Liver (tissue), 9 donors: Measurements from ENCODE around the gene FAXDC2. TPM values are rescaled to one million over a fixed set of nuclear protein-coding genes. Genes with fewer than 3 reads are reported as not detected.

ENCODE experiments used
- DNase-seq: peaks from one replicate; pipeline ENCODE4 v3.0.0-alpha.2; 2017; ENCODE audit warnings: low spot score
- H3K27ac ChIP-seq, 2 donors: one replicate each; pipeline ENCODE4 v1.7.0; 2013; ENCODE audit warnings: inconsistent platforms in 2 of 2, low read length in 2 of 2, control low read depth in 1 of 2, low read depth in 1 of 2, mild to moderate bottlenecking in 1 of 2
- H3K27me3 ChIP-seq, 4 donors: one replicate each; pipeline versions ENCODE4 v1.6.1 to v1.7.0; 2013; ENCODE audit warnings: low read length in 3 of 4, inconsistent platforms in 1 of 4, mild to moderate bottlenecking in 1 of 4, moderate library complexity in 1 of 4; ENCODE audit not compliant: control insufficient read depth in 4 of 4, insufficient read depth in 4 of 4
- H3K36me3 ChIP-seq, 4 donors: one replicate each; pipeline versions ENCODE4 v1.6.1 to v1.7.0; 2013; ENCODE audit warnings: low read length in 3 of 4, mild to moderate bottlenecking in 3 of 4, low read depth in 1 of 4, moderate library complexity in 1 of 4; ENCODE audit not compliant: control insufficient read depth in 4 of 4, insufficient read depth in 3 of 4
- H3K4me1 ChIP-seq, 4 donors: one replicate each; pipeline versions ENCODE4 v1.6.1 to v1.7.0; 2013; ENCODE audit warnings: low read length in 3 of 4, mild to moderate bottlenecking in 3 of 4, moderate library complexity in 1 of 4; ENCODE audit not compliant: control insufficient read depth in 4 of 4, insufficient read depth in 4 of 4
- H3K4me3 ChIP-seq, 3 donors: one replicate each; pipeline versions ENCODE4 v1.6.1 to v1.7.0; 2013; ENCODE audit warnings: low read length in 3 of 3, control low read depth in 1 of 3, low read depth in 1 of 3, mild to moderate bottlenecking in 1 of 3
- H3K9ac ChIP-seq, 2 donors: one replicate each; pipeline ENCODE4 v1.7.0; 2013; ENCODE audit warnings: low read length in 2 of 2, mild to moderate bottlenecking in 2 of 2, moderate library complexity in 2 of 2, control low read depth in 1 of 2, low read depth in 1 of 2
- H3K9me3 ChIP-seq, 4 donors: one replicate each; pipeline versions ENCODE4 v1.6.1 to v1.7.0; 2013; ENCODE audit warnings: low read length in 3 of 4; ENCODE audit not compliant: control insufficient read depth in 4 of 4
- ATF3 ChIP-seq: IDR thresholded peaks from 2 replicates; pipeline ENCODE4 v1.6.1; 2016; ENCODE audit warnings: antibody characterized with exemption
- CTCF ChIP-seq: fragments of 150-350 bp; IDR thresholded peaks from 2 replicates; pipeline ENCODE4 v1.5.1; 2017; ENCODE audit warnings: improper control_type of control experiment, low read depth, low read length; ENCODE audit not compliant: missing input control
- EGR1 ChIP-seq, 2 donors: IDR thresholded peaks; 2 replicates each; pipeline ENCODE4 v1.6.1; 2016 to 2018; ENCODE audit warnings: antibody characterized with exemption in 2 of 2, low read depth in 2 of 2
- FOXA1 ChIP-seq: IDR thresholded peaks from 2 replicates; pipeline ENCODE4 v1.6.1; 2016; ENCODE audit warnings: antibody characterized with exemption
- FOXA2 ChIP-seq: IDR thresholded peaks from 2 replicates; pipeline ENCODE4 v1.6.1; 2016; ENCODE audit warnings: antibody characterized with exemption
- GABPA ChIP-seq, 2 donors: IDR thresholded peaks in 1 of 2; conservative IDR thresholded peaks in 1 of 2; 2 replicates each; pipeline ENCODE4 v1.6.1; 2016; ENCODE audit warnings: antibody characterized with exemption in 2 of 2, mild to moderate bottlenecking in 1 of 2, moderate library complexity in 1 of 2
- HNF4A ChIP-seq, 2 donors: conservative IDR thresholded peaks; 2 replicates each; pipeline ENCODE4 v1.6.1; 2016; ENCODE audit warnings: antibody characterized with exemption in 2 of 2, mild to moderate bottlenecking in 2 of 2
- HNF4G ChIP-seq: IDR thresholded peaks from 2 replicates; pipeline ENCODE4 v1.6.1; 2016; ENCODE audit warnings: antibody characterized with exemption
- JUND ChIP-seq, 2 donors: IDR thresholded peaks; 2 replicates each; pipeline ENCODE4 v1.6.1; 2016; ENCODE audit warnings: antibody characterized with exemption in 2 of 2
- NR2F2 ChIP-seq: IDR thresholded peaks from 2 replicates; pipeline ENCODE4 v1.6.1; 2016; ENCODE audit warnings: antibody characterized with exemption
- REST ChIP-seq: IDR thresholded peaks from 2 replicates; pipeline ENCODE4 v1.6.1; 2016; ENCODE audit warnings: antibody characterized with exemption, mild to moderate bottlenecking
- RXRA ChIP-seq, 2 donors: IDR thresholded peaks; 2 replicates each; pipeline ENCODE4 v1.6.1; 2017 to 2018; ENCODE audit warnings: antibody characterized with exemption in 2 of 2, mild to moderate bottlenecking in 1 of 2
- SP1 ChIP-seq: IDR thresholded peaks from 2 replicates; pipeline ENCODE4 v1.6.1; 2018; ENCODE audit warnings: antibody characterized with exemption, mild to moderate bottlenecking
- TAF1 ChIP-seq: conservative IDR thresholded peaks from 2 replicates; pipeline ENCODE4 v1.6.1; 2016; ENCODE audit warnings: antibody characterized with exemption, mild to moderate bottlenecking
- YY1 ChIP-seq: IDR thresholded peaks from 2 replicates; pipeline ENCODE4 v1.6.1; 2016; ENCODE audit warnings: antibody characterized with exemption, mild to moderate bottlenecking
- ZBTB33 ChIP-seq: IDR thresholded peaks from 2 replicates; pipeline ENCODE4 v1.6.1; 2016; ENCODE audit warnings: antibody characterized with exemption
- WGBS: extraction: QIAGEN DNeasy Blood & Tissue Kit; methylation state at CpG from one replicate; pipeline ENCODE4 v1.1.7; 2013; 5-methylcytosine and 5-hydroxymethylcytosine counted together
- polyA plus RNA-seq, 2 donors: library from polyadenylated mRNA; stranded (reverse) in 1 of 2; unstranded in 1 of 2; fragments of 200-250 nt in 1 of 2; fragments of >200 nt in 1 of 2; fragmentation: Nextera tagmentation in 1 of 2; extraction: Ambion mirVana in 1 of 2; gene quantifications; one replicate each; pipeline versions ENCODE4 v1.2.1 to v1.2.3, GENCODE V29; 2013 to 2015
- total RNA-seq, 2 donors: library from RNA; depleted of rRNA; stranded (reverse); fragments of >200 nt; gene quantifications; one replicate each; pipeline ENCODE4 v1.2.3, GENCODE V29; 2014
- TF ChIP-seq, protein P1 (sequence below): IDR thresholded peaks from 2 replicates; pipeline ENCODE4 v1.6.1; 2016; ENCODE audit warnings: antibody characterized with exemption
- donor health status: healthy.
- donor health status: healthy.
- donor health status: healthy.
- donor health status: healthy.
- donor health status: healthy.

The FAXDC2 gene
- total and polyA plus RNA-seq, 4 donors: 27.5 to 110 (median 64.5) TPM

DNA sequence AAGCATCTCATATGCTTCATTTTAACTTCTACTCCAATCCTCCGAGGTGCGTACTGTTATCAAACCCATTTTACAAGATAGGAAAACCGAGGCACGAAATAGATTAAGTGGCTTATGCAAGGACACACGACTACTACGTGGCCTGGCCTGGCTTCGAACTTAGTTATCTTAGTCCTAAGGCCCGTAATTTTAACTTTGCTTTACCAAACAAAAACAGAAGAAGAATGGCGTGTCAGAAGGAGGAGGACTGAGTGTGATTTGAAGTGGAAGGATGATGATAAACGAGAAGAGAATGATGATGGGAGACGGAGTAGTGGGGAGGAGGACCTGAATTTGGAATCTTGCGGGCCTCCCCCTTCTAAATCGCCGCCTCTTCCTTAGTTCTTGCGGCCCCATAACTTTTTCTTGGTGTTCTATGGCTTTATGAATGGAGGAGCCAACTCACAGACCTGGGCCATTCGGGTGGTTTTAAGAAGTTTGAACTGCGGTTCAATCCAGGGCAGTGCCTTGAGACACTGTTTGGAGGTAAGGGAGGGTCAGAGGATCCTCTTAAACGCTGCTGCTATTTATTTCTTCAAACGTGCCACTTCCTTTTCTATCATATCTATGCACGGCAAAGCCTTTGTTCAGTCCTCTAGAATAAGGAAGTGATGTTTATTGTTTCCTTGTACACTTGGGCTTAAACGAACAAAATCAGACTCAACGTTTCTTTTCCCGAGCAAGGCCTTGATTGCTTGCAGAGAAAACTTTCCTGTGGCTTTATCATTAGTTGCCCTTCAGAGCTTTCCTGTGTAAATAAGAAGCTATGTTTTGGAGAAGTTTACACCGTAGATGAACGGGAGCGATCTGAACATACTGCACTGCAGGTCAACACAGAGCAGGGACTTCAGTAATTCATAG is 8.8 kb upstream of the FAXDC2 start:
- Histone ChIP-seq H3K4me1 (peaks cover 4 to 27% (median 23%) of the 10 kb centered on the region in 4 donors), H3K27ac (peak overlapping the region; percentile 90 to 93), H3K27me3 (no peaks in the 10 kb centered on the region), H3K9me3 (no peaks in the 10 kb centered on the region), H3K9ac (peak overlapping the region; percentile 40 to 97), H3K36me3 (peaks cover 0 to 8% (median 0%) of the 10 kb centered on the region in 4 donors), H3K4me3 (peak overlapping the region; percentile 59 to 84 (median 75))
- TF ChIP-seq FOXA2 (no peak), CTCF (no peak), HNF4A (conservative IDR thresholded peaks at IDR 0.05) (no peak), GABPA (IDR thresholded peaks at IDR 0.05 in 1 of 2, conservative IDR thresholded peaks at IDR 0.05 in 1 of 2) (no peak), NR2F2 (no peak), HNF4G (no peak), JUND (IDR thresholded peaks at IDR 0.05) (no peak), ATF3 (no peak), FOXA1 (no peak), ZBTB33 (no peak), RXRA (IDR thresholded peaks at IDR 0.05) (no peak), YY1 (no peak), SP1 (no peak), EGR1 (IDR thresholded peaks at IDR 0.05; ENCODE audit: low read depth in 2 of 2) (no peak)
- TF ChIP-seq, protein P1, sequence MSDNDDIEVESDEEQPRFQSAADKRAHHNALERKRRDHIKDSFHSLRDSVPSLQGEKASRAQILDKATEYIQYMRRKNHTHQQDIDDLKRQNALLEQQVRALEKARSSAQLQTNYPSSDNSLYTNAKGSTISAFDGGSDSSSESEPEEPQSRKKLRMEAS: no peak
- WGBS: 4% methylated on average over 26 of the region's 26 CpGs
- DNase-seq: no peak

DNA sequence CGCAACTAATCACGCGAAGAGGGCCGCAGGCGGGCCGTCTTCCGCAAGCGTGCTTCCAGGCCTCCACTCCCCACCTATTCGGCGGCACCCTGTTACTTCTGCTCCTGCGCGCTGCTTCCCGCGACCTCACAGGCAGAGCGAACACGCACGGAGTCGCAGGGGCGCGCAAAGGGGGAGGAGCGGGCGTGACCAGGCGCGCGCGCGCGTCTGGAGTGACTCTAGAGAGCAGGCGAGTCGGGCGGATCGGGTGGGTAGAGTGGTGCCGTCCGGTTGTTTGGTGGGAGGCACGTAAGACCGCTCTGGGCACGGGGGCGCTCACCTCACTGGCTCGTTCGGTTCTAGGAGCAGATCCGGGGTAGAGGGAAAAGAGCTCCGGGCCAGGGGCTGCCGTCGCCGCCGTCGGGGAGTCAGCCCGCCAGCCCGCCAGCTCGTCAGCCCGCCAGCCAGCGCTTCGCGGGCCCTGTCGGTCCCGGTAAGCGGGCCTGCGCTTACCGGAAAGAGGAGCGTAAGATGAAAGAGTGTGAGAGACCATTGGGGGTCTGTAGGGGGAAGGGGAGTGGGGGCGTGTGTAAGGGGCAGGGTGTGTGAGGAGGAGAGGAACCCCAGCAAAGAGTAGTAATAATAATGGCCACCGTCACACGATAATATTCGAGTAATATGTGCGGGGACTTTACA is 8.0 kb upstream of the FAXDC2 start, which contains the start of gene CNOT8:
Gene CNOT8, plus strand, starts transcription at position 331 of the 675 bp plus-strand sequence. CDS start 4,652 bp downstream, outside the sequence.
- no peaks in the 10 kb centered on the region for H3K9me3 ChIP-seq
- peak within 1 kb of the TSS; percentile 79 to 97 for H3K9ac ChIP-seq
- H3K4me1 ChIP-seq: peaks cover 4 to 27% (median 23%) of the 10 kb centered on the region in 4 donors
- under 1% methylated on average over 65 of the region's 65 CpGs for whole genome bisulfite sequencing
- H3K27ac ChIP-seq: peak within 1 kb of the TSS; percentile 90 to 93
- peak; percentile 97 for DNase-seq
- no peaks in the 10 kb centered on the region for H3K27me3 ChIP-seq
- H3K4me3 ChIP-seq: peak within 1 kb of the TSS; percentile 59 to 86 (median 75)
- peaks cover 0 to 7% (median 0%) of the 10 kb centered on the region in 4 donors for H3K36me3 ChIP-seq
- TF ChIP-seq SP1: peak; percentile 72
- TF ChIP-seq RXRA (IDR thresholded peaks at IDR 0.05): peak; percentile 30 to 37
- no peak for TF ChIP-seq NR2F2
- peak; percentile 8 for TF ChIP-seq ZBTB33
- peak; percentile 64 for TF ChIP-seq REST
- TF ChIP-seq TAF1: peak; percentile 84
- no peak for TF ChIP-seq CTCF
- peak; percentile 91 for TF ChIP-seq YY1
- TF ChIP-seq FOXA2: no peak
- TF ChIP-seq HNF4A (conservative IDR thresholded peaks at IDR 0.05): peak in 1 of 2 donors; percentile 21
